ENCODE results near the gene SCFD2. TPM values are rescaled to one million over a fixed set of nuclear protein-coding genes. Genes with fewer than 3 reads are reported as not detected.

SCFD2 gene
- total and polyA plus RNA-seq, 2 of the 8 experiments (the other 6 are each of a cell fraction or from before 2014, with no cell fraction given), result 6.2 to 10.2 TPM

DNA sequence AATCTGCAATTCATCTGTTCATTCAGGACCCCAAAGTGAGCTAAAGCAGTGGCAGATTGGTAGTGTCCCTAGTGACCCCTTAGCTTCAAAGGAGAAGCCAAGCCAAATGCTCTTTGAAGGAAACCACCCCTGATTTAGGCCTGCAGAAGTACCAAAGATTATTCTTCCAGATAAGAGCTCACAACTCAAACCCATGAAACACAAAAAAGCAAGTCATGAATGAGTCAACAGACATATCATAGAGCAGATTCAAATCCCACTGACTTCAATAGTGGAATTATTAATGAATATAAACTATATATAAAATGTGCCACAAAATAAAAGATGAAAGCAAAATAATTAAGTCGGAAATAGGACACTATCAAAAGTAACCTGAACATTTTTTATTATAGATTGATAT is 197.6 kb downstream of the SCFD2 start:
- H2BK12ac ChIP-seq (ENCODE audit: low read depth, low read length), result no peak overlapping the region
- no peak overlapping the region for H3K14ac ChIP-seq (ENCODE audit: insufficient read length)
- no peak for FAIRE-seq
- H3K4me2 ChIP-seq (ENCODE audit: insufficient read depth in 1 of 2, low read depth in 2 of 2, low read length in 2 of 2), result no peak overlapping the region
- H2AFZ ChIP-seq (ENCODE audit: low read length), result no peak overlapping the region
- no peak overlapping the region for H3K4ac ChIP-seq (replicated peaks; ENCODE audit: insufficient read length, low read depth, low read length)
- no peak overlapping the region for H2AK5ac ChIP-seq (ENCODE audit: low read depth, low read length)
- H2BK5ac ChIP-seq (ENCODE audit: low read depth, low read length), result no peak overlapping the region
- H3K9ac ChIP-seq (replicated peaks in 1 of 4; ENCODE audit: extremely low read depth in 1 of 4, low read depth in 3 of 4, low read length in 3 of 4), result no peak overlapping the region
- H4K5ac ChIP-seq (ENCODE audit: insufficient read length, low read depth, low read length), result no peak overlapping the region
- no peaks in the 10 kb centered on the region for H3K9me3 ChIP-seq (ENCODE audit: insufficient read depth in 2 of 2, low read depth in 1 of 2, low read length in 1 of 2)
- H3K56ac ChIP-seq (replicated peaks; ENCODE audit: insufficient read length, low read depth, low read length), result no peak overlapping the region
- TF ChIP-seq CBX5 (IDR thresholded peaks at IDR 0.05; ENCODE audit: low read depth, low read length), result no peak
- no peak for TF ChIP-seq ASH2L (IDR thresholded peaks at IDR 0.05; ENCODE audit: low read length)
- no peak for TF ChIP-seq RXRA (IDR thresholded peaks at IDR 0.05; ENCODE audit: insufficient read depth, low read depth, low read length)
- TF ChIP-seq RBBP5 (IDR thresholded peaks at IDR 0.05; ENCODE audit: borderline replicate concordance, low read depth, low read length), result no peak
- no peak for TF ChIP-seq KDM4A (IDR thresholded peaks at IDR 0.05; ENCODE audit: low read depth, low read length, severe bottlenecking)
- TF ChIP-seq CHD1 (IDR thresholded peaks at IDR 0.05; ENCODE audit: low read depth, low read length), result no peak
- no peak overlapping the region for H4K8ac ChIP-seq (ENCODE audit: extremely low read depth, insufficient read depth, low read length)
- ChIA-PET POLR2A (ENCODE audit: partially characterized antibody) (no interaction called here), CTCF (ENCODE audit: partially characterized antibody) (interaction anchor here (0.7 kb wide), 1 partner anchor 438 kb away, joined by 3 read pairs; no protein-coding TSS in a partner anchor)
- no peaks in the 10 kb centered on the region for H3K4me1 ChIP-seq (replicated peaks in 1 of 4; ENCODE audit: control insufficient read depth in 3 of 4, insufficient read depth in 4 of 4, low read length in 3 of 4)
- DNase-seq (ENCODE audit: low read depth in 1 of 2, low spot score in 2 of 2), result no peak
- H3K27ac ChIP-seq (ENCODE audit: low read depth, low read length), result no peak overlapping the region
- no peak overlapping the region for H3K4me3 ChIP-seq (ENCODE audit: extremely low read depth in 1 of 4, insufficient read depth in 2 of 4, low read depth in 3 of 4, low read length in 4 of 4)
- H3K23me2 ChIP-seq (ENCODE audit: low read depth, low read length), result no peaks in the 10 kb centered on the region
- no peaks in the 10 kb centered on the region for H3K79me1 ChIP-seq (ENCODE audit: low read depth, low read length)
- H4K20me1 ChIP-seq (replicated peaks in 1 of 2; ENCODE audit: control insufficient read depth in 1 of 2, insufficient read depth in 2 of 2, low read length in 2 of 2), result no peaks in the 10 kb centered on the region
- no peaks in the 10 kb centered on the region for H3K27me3 ChIP-seq (replicated peaks in 1 of 4; ENCODE audit: control insufficient read depth in 3 of 4, extremely low read depth in 1 of 4, insufficient read depth in 3 of 4, low read length in 3 of 4)
- H3K23ac ChIP-seq (ENCODE audit: insufficient read length), result no peak overlapping the region
- 96% methylated on average over 1 of the region's 1 CpG; no CpG with 5 or more reads in 1 of the 2 experiments for WGBS, 2 experiments (ENCODE audit: extremely low coverage in 1 of 2, insufficient coverage in 1 of 2, insufficient read length in 1 of 2, insufficient replicate concordance in 2 of 2, low coverage in 1 of 2, low lambda C conversion rate in 2 of 2, missing lambda C conversion rate in 1 of 2)
- no peak overlapping the region for H2BK120ac ChIP-seq (replicated peaks; ENCODE audit: low read depth, low read length)
- H2BK15ac ChIP-seq (ENCODE audit: low read length), result no peak overlapping the region
- no peaks in the 10 kb centered on the region for H3K79me2 ChIP-seq (ENCODE audit: control insufficient read depth in 1 of 2, insufficient read depth in 2 of 2, low read length in 2 of 2)
- no peak overlapping the region for H4K91ac ChIP-seq (replicated peaks; ENCODE audit: insufficient read length, low read length)
- H3K36me3 ChIP-seq (ENCODE audit: control insufficient read depth in 2 of 4, insufficient read depth in 4 of 4, low read length in 3 of 4), result no peaks in the 10 kb centered on the region
- no peak overlapping the region for H2BK20ac ChIP-seq (ENCODE audit: low read length)
- no peak overlapping the region for H3K18ac ChIP-seq (ENCODE audit: extremely low read depth, low read length)

Measured in H1 (cell line).